ENCODE measurements around the gene PPP1R7.

DNA sequence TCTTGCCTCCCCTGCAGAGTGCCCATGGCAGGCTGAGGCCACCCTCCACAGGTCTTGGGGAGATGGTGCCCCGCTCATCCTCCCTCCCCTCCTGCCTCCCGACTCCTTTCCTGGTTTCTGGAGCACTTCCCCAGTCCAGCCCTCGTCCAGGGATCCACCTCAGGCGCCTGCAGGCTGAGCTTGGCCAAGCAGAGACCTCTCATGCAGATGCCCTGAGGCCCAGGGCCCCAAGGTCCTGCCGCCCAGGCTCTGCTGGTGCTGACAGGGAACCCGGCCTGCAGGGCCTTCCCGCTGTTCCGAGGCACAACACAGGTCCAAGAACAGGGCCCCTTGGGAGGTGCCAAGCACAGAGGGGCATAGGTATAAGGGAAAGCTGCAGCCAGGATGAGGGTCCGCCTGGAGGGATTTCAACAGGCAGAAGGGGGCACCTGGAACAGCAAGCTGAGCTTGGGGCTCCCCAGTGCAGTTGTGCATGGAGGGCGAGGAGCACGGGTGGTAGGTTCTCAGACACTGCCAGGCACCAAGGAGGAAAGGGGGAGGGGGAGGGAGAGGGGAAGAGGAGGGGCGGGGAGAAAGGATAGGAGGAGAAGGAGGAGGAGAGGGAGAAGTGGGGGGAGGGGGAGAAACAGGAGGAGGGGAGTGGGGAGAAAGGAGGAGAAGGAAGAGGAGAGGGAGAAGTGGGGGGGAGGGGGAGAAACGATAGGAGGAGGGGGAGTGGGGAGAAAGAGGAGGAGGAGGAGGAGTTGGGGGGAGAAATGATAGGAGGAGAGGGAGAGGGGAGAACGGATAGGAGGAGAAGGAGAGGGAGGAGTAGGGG lies 37.0 kb downstream of the PPP1R7 start:
- TF ChIP-seq POLR2AphosphoS5 (IDR thresholded peaks at IDR 0.05; ENCODE audit: insufficient read depth in 1 of 2, low read depth in 1 of 2), result no peak
- TF ChIP-seq, protein P1, sequence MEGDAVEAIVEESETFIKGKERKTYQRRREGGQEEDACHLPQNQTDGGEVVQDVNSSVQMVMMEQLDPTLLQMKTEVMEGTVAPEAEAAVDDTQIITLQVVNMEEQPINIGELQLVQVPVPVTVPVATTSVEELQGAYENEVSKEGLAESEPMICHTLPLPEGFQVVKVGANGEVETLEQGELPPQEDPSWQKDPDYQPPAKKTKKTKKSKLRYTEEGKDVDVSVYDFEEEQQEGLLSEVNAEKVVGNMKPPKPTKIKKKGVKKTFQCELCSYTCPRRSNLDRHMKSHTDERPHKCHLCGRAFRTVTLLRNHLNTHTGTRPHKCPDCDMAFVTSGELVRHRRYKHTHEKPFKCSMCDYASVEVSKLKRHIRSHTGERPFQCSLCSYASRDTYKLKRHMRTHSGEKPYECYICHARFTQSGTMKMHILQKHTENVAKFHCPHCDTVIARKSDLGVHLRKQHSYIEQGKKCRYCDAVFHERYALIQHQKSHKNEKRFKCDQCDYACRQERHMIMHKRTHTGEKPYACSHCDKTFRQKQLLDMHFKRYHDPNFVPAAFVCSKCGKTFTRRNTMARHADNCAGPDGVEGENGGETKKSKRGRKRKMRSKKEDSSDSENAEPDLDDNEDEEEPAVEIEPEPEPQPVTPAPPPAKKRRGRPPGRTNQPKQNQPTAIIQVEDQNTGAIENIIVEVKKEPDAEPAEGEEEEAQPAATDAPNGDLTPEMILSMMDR (IDR thresholded peaks at IDR 0.05), result no peak

All from vagina (tissue), 2 donors.